Sigmoid colon (tissue), 7 donors: ENCODE measurements around the gene PRXL2A. TPM values are rescaled to one million over a fixed set of nuclear protein-coding genes. Genes with fewer than 3 reads are reported as not detected.
A peak's percentile ranks its signal among the peaks of the same experiment; 100 is the strongest.
"Not testable (repeated sequence)": the region's sequence is repeated elsewhere in the genome, so short reads cannot be mapped to it uniquely, and the experiment has no call there.

Experiments
- DNase-seq: peaks from one replicate; pipeline ENCODE4 v3.0.0-alpha.2; 2019
- H3K27ac ChIP-seq, 4 donors: fragments of 200-600 bp; sonication (generic); one replicate each; pipeline ENCODE4 v1.5.1; 2016 to 2019; ENCODE audit warnings: mild to moderate bottlenecking in 1 of 4
- H3K27me3 ChIP-seq, 3 donors: fragments of 200-600 bp; sonication (generic); one replicate each; pipeline ENCODE4 v1.5.1; 2019; ENCODE audit warnings: mild to moderate bottlenecking in 1 of 3
- H3K36me3 ChIP-seq, 4 donors: fragments of 200-600 bp; sonication (generic); one replicate each; pipeline ENCODE4 v1.5.1; 2016 to 2019
- H3K4me1 ChIP-seq, 4 donors: fragments of 200-600 bp; sonication (generic); one replicate each; pipeline ENCODE4 v1.5.1; 2017 to 2019
- H3K4me3 ChIP-seq, 4 donors: fragments of 200-600 bp; sonication (generic); one replicate each; pipeline ENCODE4 v1.5.1; 2017 to 2019; ENCODE audit warnings: mild to moderate bottlenecking in 2 of 4, moderate library complexity in 1 of 4
- H3K9me3 ChIP-seq, 4 donors: fragments of 200-600 bp in 3 of 4; sonication (generic) in 3 of 4; one replicate each; pipeline versions ENCODE4 v1.5.1 to v1.6.1; 2013 to 2019
- CTCF ChIP-seq, 4 experiments: fragments of 450-650 bp in 3 of 4; fragments of 200-600 bp in 1 of 4; IDR thresholded peaks; one replicate each; pipeline ENCODE4 v1.5.1; 2016 to 2019; ENCODE audit warnings: antibody characterized with exemption in 4 of 4, mild to moderate bottlenecking in 3 of 4, moderate library complexity in 2 of 4
- EP300 ChIP-seq, 4 donors: sonication (generic); formaldehyde crosslinking; IDR thresholded peaks; one replicate each; pipeline ENCODE4 v1.6.1; 2017; ENCODE audit warnings: antibody characterized with exemption in 4 of 4
- POLR2A ChIP-seq, 2 donors: fragments of 450-650 bp; IDR thresholded peaks; one replicate each; pipeline ENCODE4 v1.6.1; 2016; ENCODE audit warnings: antibody characterized with exemption in 2 of 2, mild to moderate bottlenecking in 2 of 2, moderate library complexity in 2 of 2
- POLR2AphosphoS5 ChIP-seq, 4 donors: sonication (generic); formaldehyde crosslinking; IDR thresholded peaks; one replicate each; pipeline ENCODE4 v1.6.1; 2017; ENCODE audit warnings: antibody characterized with exemption in 4 of 4
- WGBS, 2 donors: extraction: QIAGEN DNeasy Blood & Tissue Kit; methylation state at CpG; one replicate each; pipeline ENCODE4 v1.1.7; 2013; 5-methylcytosine and 5-hydroxymethylcytosine counted together
- intact Hi-C: fragments of 100-400 bp; cut with DNase I; formaldehyde crosslinking; loops from one replicate; pipeline ENCODE4 v1.15.1; 2023
- polyA plus RNA-seq, 3 donors: library from polyadenylated mRNA; stranded (reverse); fragments of 200-250 nt; gene quantifications; one replicate each; pipeline ENCODE4 v1.2.3, GENCODE V29; 2013
- total RNA-seq, 4 donors: library from RNA; depleted of rRNA; stranded (reverse); fragments of >200 nt; gene quantifications; one replicate each; pipeline ENCODE4 v1.1.0, GENCODE V29; 2016
- donor health status: healthy with polysubstance abuse.
- donor health status: Bipolar disorder and iron deficiency.
- donor health status: healthy.

Gene PRXL2A, protein sequence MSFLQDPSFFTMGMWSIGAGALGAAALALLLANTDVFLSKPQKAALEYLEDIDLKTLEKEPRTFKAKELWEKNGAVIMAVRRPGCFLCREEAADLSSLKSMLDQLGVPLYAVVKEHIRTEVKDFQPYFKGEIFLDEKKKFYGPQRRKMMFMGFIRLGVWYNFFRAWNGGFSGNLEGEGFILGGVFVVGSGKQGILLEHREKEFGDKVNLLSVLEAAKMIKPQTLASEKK
- total RNA-seq (10 to 100 TPM; 43.7 to 57.4 (median 50.9) TPM), polyA plus RNA-seq (10 to 100 TPM; 33.3 to 63.5 (median 37.8) TPM)

GRCh38 chr10:80408242-80409101 lies at the start of gene PRXL2A:
Gene PRXL2A, plus strand, starts transcription at chr10:80408551. Its CDS starts 11,917 bp downstream, at chr10:80420468.
- WGBS, 2 donors, result 1% methylated on average over 96 of the region's 96 CpGs
- Histone ChIP-seq H3K4me1 (peaks cover 0 to 54% (median 50%) of the 10 kb centered on the region in 4 donors), H3K27me3 (no peaks in the 10 kb centered on the region), H3K36me3 (no peaks in the 10 kb centered on the region), H3K27ac (peak within 1 kb of the TSS; percentile 65 to 87 (median 86)), H3K4me3 (peak within 1 kb of the TSS; percentile 72 to 78 (median 75)), H3K9me3 (no peaks in the 10 kb centered on the region)
- peak; percentile 91 for DNase-seq
- TF ChIP-seq EP300 (IDR thresholded peaks at IDR 0.05) (no peak), CTCF (IDR thresholded peaks at IDR 0.05) (no peak), POLR2A (IDR thresholded peaks at IDR 0.05) (peak in 1 of 2 donors; percentile 27), POLR2AphosphoS5 (IDR thresholded peaks at IDR 0.05) (peak; percentile 55 to 84 (median 74))
- intact Hi-C loops, result no loop called here

GRCh38 chr10:80358925-80359324 lies 49.4 kb upstream of the PRXL2A start:
- WGBS, 2 donors, result 18 to 32% methylated on average over 2 of the region's 2 CpGs
- H3K4me3 ChIP-seq, DNase-seq, H3K9me3 ChIP-seq, H3K36me3 ChIP-seq, intact Hi-C loops, H3K27ac ChIP-seq: not testable (repeated sequence)
- peaks cover 0 to 32% (median 13%) of the 10 kb centered on the region in 3 donors for H3K27me3 ChIP-seq
- peaks cover 0 to 15% (median 13%) of the 10 kb centered on the region in 4 donors for H3K4me1 ChIP-seq

- Histone ChIP-seq H3K9me3 (no peaks in the 10 kb centered on the region), H3K36me3 (no peaks in the 10 kb centered on the region), H3K27ac (no peak overlapping the region), H3K4me3 (no peak overlapping the region), H3K4me1 (peaks cover 0 to 15% (median 13%) of the 10 kb centered on the region in 4 donors), H3K27me3 (peaks cover 0 to 29% (median 13%) of the 10 kb centered on the region in 3 donors)
- peak; percentile 62 for DNase-seq
- no peak for TF ChIP-seq POLR2AphosphoS5 (IDR thresholded peaks at IDR 0.05)
- no peak for TF ChIP-seq CTCF (IDR thresholded peaks at IDR 0.05)
- no peak for TF ChIP-seq POLR2A (IDR thresholded peaks at IDR 0.05)
- no peak for TF ChIP-seq EP300 (IDR thresholded peaks at IDR 0.05)
- intact Hi-C loops, result no loop called here
- WGBS, 2 donors, result 95 to 96% methylated on average over 22 of the region's 22 CpGs
Observed at GRCh38 chr10:80359644-80360043, 48.7 kb upstream of the PRXL2A start.

DNA sequence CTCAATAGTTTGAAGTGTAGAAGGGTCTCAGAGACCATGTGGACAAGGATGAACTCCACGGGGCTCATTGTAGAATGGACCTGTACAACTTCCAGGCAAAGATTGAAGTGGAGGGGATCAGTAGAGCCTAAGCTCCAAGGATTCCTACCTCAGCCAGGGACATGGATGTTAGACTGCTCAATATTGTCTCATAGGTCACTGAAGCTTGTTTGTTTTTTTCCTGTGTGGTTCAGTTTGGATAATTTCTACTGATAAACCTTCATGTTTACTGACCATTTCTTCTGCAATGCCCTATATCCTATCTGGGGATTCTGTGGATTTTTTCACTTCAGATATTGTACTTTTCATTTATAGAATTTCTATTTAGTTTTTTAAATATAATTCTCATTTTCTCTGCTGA lies 42.8 kb upstream of the PRXL2A start:
- WGBS, 2 donors, result 0 to 2% methylated on average over 1 of the region's 1 CpG
- Histone ChIP-seq H3K27me3 (no peaks in the 10 kb centered on the region), H3K27ac (no peak overlapping the region), H3K36me3 (no peaks in the 10 kb centered on the region), H3K4me1 (no peaks in the 10 kb centered on the region), H3K4me3 (no peak overlapping the region), H3K9me3 (peaks cover 0 to 18% (median 12%) of the 10 kb centered on the region in 4 donors)
- TF ChIP-seq CTCF (IDR thresholded peaks at IDR 0.05) (no peak), EP300 (IDR thresholded peaks at IDR 0.05) (no peak), POLR2AphosphoS5 (IDR thresholded peaks at IDR 0.05) (no peak), POLR2A (IDR thresholded peaks at IDR 0.05) (no peak)
- intact Hi-C loops, result no loop called here
- DNase-seq, result no peak

- Histone ChIP-seq H3K4me3 (no peak overlapping the region), H3K4me1 (no peaks in the 10 kb centered on the region), H3K9me3 (peaks cover 0 to 14% (median 12%) of the 10 kb centered on the region in 4 donors), H3K36me3 (no peaks in the 10 kb centered on the region), H3K27ac (no peak overlapping the region), H3K27me3 (no peaks in the 10 kb centered on the region)
- WGBS, 2 donors, result 74 to 77% methylated on average over 6 of the region's 6 CpGs
- TF ChIP-seq POLR2AphosphoS5 (IDR thresholded peaks at IDR 0.05), result no peak
- no peak for TF ChIP-seq POLR2A (IDR thresholded peaks at IDR 0.05)
- TF ChIP-seq EP300 (IDR thresholded peaks at IDR 0.05), result no peak
- no peak for TF ChIP-seq CTCF (IDR thresholded peaks at IDR 0.05)
- intact Hi-C loops, result no loop called here
- no peak for DNase-seq
Observed at GRCh38 chr10:80371467-80371866, 36.9 kb upstream of the PRXL2A start.
